ENCODE measurements around the gene ACADS.
"Not testable (repeated sequence)": the region's sequence is repeated elsewhere in the genome, so short reads cannot be mapped to it uniquely, and the experiment has no call there.

The ACADS gene

DNA sequence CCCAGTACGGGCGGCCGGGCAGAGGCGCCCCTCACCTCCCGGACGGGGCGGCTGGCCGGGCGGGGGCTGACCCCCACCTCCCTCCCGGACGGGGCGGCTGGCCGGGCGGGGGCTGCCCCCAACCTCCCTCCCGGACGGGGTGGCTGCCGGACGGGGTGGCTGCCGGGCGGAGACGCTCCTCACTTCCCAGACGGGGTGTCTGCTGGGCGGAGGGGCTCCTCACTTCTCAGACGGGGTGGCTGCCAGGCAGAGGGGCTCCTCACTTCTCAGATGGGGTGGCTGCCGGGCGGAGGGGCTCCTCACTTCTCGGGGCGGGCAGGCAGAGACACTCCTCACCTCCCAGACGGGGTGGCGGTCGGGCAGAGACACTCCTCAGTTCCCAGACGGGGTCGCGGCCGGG is 6.6 kb downstream of the ACADS start:
- DNase-seq (ENCODE audit: low read depth) = not testable (repeated sequence)

DNA sequence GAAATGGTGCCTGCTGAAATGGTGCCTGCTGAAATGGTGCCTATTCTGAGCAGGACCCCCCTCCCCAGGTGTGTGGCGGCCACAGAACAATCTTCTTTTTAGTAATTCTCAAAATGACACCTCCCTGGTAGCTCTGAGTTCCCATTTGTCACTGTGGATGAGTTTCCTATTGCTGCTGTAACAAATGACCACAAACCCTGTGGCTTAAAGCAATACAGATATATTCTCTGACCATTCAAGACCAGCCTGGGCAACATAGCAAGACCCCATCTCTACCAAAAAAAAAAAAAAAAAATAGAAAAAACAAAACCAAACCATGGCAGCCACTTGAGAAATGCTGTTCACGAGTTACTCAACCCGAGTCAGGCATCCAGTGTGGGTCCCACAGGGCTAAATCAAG is 7.9 kb downstream of the ACADS start:
- DNase-seq (ENCODE audit: low read depth) = no peak

DNA sequence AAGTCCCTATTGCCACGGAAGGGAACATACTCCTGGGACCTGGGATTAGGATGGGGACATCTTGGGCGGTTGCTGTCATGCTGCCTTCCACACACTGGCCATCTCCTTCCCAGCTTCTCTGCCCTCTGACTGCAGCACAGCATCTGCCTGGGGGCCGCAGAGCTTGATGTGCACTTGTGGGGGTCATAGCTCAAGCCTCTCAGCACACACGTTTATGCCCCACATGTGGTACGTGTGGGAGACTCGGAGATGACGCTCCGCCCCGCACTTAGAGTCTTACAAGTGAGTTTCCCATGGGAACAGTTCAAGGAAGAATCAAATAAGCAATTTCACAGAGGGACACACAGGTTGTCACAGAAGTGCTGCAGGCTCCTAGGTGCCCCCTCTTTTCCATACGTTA is 8.6 kb downstream of the ACADS start:
- DNase-seq (ENCODE audit: low read depth) = no peak

DNA sequence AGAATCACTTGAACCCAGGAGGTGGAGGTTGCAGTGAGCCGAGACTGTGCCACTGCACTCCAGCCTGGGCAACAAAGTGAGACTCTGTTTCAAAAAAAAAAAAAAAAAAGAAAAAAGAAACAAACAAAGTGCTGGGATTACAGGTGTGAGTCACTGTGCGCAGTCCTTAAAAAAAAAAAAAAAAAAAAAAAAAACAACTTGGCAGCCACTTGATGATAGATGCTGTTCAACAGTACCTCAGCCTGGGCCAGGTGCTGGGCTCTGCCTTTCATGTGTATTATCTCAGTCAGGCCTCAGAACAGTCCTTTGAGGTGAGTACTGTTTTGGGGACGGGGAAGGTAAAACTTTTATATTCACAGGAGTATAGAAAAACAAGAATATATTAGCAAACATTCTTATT is 9.6 kb downstream of the ACADS start:
- no peak for DNase-seq (ENCODE audit: low read depth)

DNA sequence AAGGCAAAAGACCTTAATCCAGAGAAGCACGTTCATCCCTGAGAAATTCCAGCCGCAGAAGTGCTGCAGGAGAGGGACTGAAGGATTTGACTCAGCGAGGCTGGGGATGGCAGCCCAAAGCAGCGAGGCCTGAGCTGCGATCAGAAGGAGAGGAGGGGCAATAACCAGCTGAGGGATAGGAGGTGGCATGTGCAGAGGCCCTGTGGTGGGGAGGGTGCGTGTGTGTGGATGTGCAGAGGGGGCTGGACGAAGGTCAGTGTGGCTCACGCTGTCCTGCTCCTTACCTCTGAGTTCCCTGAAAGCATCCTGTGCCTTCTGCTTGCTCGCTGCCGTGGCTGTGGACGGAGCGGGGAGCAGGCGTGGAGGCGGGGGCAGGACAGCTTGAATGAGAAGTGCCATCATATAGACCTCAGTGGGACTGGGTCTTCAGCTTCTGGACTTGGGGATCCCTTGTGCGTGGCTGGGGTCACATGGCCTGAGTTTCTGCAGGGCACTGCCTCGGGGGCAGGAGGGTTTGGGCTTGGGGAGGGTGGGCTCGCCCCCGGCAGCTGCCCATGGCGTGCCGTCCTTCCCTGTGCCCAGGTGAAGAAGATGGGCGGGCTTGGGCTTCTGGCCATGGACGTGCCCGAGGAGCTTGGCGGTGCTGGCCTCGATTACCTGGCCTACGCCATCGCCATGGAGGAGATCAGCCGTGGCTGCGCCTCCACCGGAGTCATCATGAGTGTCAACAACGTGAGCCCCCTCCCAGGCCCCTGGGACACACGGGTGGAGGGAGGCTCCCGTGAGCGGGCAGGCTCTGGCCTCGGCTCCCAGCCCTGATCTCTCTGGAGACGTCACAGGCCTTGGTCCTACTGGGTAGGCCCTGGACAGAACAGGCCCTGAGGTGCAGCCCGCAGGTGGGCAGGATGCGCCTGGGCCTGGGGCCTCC is 11.0 kb downstream of the ACADS start:
- no peak for DNase-seq (ENCODE audit: low read depth)

DNA sequence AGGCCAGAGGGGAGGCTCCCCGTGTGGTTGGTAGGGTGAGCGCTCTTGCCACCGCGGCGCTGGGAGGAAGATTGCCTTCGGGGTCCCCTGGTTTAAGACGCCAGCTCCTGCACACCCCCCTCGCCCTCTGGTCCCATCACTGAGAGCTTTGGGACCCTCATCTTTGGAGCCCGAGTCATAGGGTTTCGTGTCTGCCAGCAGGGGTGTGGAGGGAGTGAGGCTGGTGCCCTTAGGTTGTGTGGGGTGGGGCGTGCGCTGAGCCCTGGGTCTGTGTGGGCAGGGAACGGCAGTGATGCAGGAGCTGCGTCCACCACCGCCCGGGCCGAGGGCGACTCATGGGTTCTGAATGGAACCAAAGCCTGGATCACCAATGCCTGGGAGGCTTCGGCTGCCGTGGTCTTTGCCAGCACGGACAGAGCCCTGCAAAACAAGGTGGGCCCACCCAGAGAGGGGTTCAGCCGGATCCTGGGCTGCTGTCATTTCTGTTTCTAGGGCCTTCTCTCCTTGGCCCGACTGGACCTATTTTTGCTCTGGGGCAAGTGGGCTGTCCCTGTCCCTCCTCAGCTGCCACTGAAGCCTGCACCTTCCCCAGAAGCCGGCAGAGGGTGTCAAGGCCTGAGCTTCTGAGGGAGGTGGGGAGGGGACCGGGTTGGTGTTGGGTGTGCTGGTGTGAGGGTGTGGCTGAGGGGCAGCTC is 12.1 kb downstream of the ACADS start:
- no peak for DNase-seq (ENCODE audit: low read depth)

DNA sequence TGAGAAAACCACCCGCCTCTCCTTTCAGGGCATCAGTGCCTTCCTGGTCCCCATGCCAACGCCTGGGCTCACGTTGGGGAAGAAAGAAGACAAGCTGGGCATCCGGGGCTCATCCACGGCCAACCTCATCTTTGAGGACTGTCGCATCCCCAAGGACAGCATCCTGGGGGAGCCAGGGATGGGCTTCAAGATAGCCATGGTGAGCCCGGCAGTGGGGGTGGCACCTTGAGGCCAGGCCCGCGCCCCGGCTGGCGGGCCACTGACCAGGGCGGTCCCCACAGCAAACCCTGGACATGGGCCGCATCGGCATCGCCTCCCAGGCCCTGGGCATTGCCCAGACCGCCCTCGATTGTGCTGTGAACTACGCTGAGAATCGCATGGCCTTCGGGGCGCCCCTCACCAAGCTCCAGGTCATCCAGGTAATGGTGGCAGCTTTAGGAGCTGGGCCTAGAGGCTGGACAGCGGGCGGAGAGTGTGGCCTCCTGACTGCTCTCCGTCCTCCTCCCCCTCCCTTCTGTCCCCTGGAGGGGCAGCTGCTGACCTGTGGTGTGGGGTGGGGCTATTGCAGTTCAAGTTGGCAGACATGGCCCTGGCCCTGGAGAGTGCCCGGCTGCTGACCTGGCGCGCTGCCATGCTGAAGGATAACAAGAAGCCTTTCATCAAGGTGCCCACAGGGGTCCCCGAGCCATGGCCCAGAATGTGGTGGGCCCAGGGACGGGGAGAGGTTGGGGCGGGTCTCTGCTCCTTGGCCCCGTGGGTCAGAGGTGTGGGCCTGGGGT is 12.8 kb downstream of the ACADS start:
- no peak for DNase-seq (ENCODE audit: low read depth)

DNA sequence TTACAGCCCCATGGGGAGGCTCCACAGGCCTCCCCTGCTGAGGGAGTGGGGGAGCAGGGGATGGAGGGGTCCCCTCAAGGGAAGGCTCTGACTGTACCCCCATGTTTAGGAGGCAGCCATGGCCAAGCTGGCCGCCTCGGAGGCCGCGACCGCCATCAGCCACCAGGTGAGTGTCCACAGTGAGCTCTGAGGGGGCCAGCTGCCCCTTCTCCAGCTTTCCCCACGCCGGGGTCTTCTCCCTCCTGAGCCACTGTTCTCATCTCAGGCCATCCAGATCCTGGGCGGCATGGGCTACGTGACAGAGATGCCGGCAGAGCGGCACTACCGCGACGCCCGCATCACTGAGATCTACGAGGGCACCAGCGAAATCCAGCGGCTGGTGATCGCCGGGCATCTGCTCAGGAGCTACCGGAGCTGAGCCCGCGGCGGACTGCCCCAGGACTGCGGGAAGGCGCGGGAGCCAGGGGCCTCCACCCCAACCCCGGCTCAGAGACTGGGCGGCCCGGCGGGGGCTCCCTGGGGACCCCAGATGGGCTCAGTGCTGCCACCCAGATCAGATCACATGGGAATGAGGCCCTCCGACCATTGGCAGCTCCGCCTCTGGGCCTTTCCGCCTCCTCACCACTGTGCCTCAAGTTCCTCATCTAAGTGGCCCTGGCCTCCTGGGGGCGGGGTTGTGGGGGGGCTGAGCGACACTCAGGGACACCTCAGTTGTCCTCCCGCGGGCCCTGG is 13.6 kb downstream of the ACADS start:
- no peak for DNase-seq (ENCODE audit: low read depth)

DNA sequence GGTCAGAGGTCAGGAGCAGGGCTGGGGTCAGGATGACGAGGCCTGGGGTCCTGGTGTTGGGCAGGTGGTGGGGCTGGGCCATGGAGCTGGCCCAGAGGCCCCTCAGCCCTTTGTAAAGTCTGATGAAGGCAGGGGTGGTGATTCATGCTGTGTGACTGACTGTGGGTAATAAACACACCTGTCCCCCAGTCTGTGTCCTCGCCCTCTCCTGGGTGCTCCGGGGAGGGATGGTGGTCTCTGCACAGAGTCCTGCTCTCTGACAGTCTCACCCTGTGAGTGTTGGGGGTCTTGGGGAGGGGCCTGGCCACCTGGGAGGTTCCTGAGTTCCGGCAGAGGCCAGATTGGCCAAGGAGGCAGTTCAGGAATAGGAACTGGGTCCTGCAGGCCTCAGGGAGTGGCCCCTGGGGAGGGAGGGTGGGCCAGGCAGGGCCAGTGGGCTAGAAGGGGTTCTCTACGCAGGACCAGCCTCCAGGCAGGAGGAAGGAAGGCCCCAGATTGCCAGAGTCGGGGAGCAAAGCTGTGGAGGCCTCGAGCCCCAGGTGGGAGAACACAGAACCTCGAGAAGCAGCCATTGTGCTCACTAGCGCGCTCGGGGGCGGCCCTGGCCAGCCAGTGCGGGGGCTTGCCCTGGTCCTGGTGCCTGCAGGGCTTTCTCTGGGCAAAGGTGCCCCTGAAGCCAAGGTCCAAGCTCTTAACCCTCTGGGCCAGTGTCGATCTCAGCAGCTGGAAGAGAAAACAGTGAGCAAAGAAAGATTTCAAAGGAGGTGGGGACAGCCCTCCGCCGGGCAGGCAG is 14.4 kb downstream of the ACADS start:
- no peak for DNase-seq (ENCODE audit: low read depth)

DNA sequence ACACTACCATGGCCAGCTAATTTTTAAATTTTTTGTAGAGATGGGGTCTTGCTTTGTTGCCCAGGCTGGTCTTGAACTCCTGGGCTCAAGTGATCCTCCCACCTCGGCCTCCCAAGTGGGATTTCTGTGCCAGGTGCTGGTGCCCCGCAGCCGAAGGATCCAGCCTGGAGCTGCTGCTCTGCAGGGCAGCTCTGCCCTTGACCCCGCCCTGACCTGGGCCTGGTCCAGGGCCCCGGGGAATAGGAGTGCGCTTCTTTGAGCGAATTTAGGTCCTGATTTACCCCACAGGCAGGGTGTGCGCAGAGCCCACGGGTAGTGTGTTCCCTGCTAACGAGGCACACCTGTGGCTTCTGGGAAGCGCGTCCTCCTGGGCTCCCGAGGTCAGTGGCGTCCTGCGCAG is 15.2 kb downstream of the ACADS start:
- no peak for DNase-seq (ENCODE audit: low read depth)

DNA sequence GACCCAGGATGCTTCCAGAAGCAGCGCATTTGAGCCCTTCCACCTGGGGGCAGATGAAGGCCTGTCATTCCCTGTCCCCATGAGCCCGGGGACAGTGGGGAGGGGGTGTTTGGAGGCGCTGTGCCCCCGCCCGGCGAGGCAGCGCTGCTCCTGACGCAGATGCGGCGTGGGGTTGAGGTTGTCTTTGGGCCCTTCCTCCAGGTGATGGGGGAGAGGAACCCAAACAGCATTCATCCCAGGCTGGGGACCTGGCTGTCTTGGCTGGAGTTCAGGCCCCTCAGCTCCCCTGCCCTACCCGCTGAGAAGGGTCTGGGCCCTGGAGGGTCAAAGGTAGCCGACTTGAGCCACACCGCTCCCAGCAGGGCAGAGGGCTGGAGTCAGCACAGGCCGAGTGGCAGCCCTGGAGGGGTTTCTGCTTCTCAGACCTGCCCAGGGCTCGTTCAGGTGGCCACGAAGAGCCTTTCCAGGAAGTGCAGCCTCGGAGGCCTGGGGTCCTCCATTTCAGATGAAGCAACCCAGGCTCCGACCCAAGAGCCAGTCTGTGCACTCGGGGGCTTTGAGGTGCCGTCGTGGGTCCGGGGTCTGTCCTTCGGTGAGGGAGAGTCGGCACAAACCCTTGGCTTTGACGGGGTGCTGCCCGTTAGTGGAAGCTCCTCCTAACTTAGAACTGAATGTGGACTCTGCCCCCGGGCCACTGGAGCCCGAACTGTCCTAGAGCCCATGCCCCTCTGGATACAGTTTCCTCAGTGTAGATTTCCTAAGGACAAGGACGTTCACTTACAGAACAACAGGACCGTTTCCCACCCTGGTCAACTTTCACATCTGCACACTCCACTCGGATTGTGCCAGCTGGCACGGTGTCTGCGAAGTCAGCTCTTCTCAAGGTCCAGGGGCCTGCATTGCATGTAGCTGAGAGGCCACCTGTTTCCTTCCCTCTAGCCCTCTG is 16.1 kb downstream of the ACADS start:
- DNase-seq (ENCODE audit: low read depth) = no peak

DNA sequence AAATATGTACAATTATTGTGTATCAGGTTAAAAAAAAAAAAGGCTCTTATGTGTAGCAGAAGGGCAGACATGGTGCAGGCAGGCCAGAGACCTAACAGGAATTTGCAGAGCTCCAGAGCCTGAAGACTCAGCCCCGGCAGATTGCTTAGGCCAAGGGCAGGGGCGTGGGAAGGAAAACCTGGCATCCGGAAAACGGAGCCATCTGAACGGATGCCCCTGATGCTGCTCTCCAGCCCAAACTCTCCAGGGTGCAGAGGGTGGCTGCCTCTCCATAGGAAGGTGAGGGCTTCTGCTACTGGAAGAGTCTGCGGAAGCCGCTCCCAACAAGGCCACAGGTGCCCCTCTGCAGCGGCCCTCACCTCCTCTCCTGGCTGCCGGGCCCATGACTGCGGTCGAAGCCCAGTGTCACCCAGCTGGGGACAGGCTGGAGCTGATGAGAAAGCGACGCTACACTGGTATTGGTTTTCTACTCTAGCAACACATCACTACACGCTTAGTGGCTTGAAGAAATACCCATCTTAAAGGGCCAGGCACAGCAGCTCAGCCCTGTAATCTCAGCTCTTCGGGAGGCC is 19.4 kb downstream of the ACADS start:
- DNase-seq (ENCODE audit: low read depth) = no peak

DNA sequence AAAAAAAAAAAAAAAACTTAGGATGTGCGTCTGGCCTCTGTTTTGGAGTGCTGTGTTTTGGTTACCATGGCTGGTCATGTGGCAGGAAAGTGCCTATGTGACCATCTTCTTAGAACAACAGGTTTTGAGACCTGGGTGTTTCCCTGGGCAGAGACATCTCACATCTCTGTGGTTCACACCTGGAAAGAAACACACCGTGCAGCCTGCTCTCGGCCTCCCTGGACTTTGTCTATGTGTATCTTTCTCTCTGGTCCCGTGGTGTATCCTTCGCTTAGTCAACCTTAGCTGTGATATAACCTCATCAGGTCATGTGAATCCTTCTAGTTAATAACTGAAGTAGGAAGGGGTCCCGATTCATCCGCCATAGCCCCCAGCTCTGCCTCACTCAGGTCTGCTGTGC is 22.6 kb downstream of the ACADS start:
- DNase-seq (ENCODE audit: low read depth) = no peak

DNA sequence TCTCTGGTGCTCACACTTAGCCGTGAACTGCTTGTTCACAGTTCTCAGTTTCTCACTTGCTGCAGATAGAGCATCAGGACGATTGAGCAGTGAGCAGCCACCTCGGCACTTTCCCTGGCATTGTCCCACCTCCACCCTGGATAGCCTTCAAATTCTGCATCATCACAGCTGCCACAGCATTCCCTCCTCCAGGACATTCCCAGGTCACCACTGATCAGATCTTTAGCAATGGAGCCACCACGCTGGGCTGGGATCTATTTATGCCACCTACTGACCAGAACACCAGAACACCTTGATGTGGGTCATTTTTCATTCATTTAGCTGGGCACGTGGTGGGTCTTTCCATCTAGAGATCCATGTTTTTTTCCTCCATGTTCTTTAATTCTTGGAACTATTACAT is 23.6 kb downstream of the ACADS start:
- DNase-seq (ENCODE audit: low read depth) = no peak

DNA sequence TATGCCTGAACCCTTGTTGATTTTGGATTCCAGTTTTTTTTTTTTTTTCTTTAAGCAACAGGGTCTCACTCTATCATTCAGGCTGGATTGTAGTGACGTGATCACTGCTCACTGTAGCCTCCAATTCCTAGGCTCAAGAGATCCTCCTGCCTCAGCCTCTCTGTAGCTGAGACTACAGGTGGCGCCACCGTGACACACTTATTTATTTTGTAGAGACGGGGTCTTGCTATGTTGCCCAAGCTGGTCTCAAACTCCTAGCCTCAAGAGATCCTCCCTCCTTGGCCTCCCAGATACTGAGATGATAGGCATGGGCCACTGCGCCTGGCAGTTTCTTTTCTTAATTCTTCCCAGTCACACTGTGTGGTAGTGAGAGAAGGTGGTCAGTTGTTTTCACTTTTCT is 25.2 kb downstream of the ACADS start:
- DNase-seq (ENCODE audit: low read depth) = no peak

DNA sequence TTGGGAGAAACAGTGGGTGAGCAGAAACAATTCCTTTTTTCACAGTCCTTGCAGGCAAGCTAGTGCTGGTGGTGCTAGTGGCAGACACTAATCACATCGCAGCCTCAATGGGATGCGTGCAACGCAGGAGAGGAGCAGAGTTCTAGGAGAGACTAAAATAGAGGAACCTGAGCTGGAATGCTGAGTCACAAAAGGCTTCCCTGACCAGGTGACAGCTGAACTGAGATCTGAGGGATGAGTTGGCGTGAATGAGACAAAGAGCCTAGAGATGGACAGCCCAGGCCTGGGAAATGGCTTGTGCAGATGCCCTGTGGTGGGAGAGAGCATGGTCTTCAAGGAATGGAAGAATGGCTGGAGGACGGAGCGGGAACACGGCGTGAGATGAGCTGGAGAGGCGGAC is 25.8 kb downstream of the ACADS start:
- DNase-seq (ENCODE audit: low read depth) = no peak

DNA sequence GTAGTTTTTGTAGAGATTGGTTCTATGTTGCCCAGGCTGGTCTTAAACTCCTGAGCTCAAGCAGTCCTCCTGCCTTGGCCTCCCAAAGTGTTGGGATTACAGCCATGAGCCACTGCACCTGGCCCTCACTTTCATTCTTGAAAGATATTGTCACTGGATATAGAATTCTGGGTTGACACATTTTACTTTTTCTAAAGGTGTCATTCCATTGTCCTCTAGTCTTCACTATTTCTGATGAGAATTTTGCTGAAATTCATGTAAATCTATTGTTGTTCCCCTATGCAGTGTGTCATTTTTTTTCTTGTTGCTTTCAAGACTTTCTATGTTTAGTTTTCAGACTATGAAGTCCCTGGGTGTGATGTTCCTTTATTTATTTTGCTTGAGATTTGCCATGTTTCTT is 29.2 kb downstream of the ACADS start:
- no peak for DNase-seq (ENCODE audit: low read depth)

DNA sequence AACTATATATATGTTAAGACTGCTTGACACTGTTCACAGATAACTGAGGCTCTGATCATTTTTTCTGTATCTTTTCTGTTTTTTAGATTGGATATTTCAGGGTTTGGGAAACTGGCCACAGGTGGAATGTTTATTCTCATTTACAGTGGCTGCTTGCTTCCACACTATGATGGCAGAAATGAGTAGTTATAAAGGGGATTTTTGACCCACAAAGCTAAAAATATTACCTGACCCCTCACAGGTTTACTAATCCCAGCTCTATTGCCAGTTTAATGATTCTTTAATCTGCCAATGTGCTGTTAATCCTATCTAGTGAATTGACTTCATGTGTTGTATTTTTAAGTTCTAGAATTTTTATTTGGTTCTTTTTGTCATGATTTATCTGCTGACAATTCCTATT is 29.6 kb downstream of the ACADS start:
- DNase-seq (ENCODE audit: low read depth) = no peak

DNA sequence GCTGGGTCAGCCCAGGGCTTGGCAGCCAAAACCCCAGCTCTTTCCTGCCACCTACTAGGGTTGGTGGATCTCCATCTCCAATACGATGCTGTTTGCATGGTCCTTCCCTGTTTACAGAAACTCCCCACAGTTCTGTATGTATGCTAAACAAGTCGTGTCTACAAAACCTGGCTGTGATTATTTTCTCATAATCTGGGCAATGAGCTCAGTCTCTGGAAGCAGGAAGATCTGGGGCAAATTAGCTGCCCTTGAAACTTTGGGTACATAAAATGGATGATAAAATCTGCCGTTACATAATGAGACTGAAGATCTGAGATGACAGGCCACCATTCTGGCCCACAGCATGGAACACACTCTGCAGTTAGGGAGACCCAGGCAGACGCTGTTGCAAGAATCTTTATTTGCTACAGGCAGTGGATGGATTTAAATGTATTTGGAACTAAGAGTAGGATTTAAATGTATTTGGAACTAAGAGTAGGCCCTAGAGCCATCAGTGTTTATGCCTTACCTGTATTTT is 31.7 kb downstream of the ACADS start:
- no peak for DNase-seq (ENCODE audit: low read depth)

DNA sequence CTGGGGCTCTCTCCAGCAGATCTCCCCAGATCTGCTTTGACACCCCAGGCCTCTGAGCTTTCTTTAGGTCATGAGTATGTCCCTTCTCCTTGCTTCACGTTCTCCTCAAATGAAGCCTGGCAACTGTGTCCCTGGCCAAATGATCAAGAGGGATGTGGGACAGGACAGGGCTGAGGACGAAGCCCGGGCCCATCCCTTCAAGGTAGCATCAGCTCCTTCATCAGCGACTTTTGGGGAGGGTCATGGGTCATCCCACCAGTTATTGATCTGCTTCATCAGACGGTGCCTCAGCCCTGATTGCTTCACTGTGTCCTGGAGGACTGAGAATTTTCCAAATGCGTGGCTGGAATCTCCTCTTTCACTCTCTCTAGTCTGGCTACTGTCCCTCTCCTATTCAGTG is 32.3 kb downstream of the ACADS start:
- DNase-seq (ENCODE audit: low read depth) = no peak
